SW480 (cell line): Measurements from ENCODE around the gene CAMTA1.
"Not testable (repeated sequence)": the region's sequence is repeated elsewhere in the genome, so short reads cannot be mapped to it uniquely, and the experiment has no call there.

Source experiments
- DNase-seq: peaks from one replicate; pipeline ENCODE4 v3.0.0-alpha.2; 2016; ENCODE audit warnings: low spot score

The CAMTA1 gene

DNA sequence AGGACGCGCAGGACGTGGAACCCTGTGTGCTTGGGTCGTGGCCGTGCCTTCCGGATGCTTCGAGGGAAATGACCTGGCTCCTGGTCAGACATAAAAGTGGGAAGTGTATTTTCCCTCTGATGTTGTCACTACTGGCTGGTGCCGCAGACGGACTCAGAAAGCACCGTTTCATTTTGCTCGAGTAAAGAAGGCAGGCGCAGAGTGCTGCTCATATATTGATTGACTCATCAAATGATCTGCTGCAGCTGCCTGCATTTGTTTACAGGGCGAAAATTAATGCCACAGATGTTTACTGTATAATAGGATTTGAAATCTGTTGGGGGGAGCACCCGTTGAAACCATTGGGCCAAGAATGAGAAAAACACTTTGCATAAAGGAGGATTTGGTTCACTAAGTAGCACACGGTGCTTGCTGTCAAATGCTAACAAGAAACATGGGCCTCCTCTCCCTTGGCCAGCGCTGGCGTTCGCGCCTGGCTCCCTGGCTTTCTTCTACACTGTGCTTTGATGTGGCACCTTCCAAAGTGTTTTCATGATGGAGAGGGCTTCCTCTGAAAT is 365.5 kb downstream of the CAMTA1 start:
- no peak for DNase-seq

DNA sequence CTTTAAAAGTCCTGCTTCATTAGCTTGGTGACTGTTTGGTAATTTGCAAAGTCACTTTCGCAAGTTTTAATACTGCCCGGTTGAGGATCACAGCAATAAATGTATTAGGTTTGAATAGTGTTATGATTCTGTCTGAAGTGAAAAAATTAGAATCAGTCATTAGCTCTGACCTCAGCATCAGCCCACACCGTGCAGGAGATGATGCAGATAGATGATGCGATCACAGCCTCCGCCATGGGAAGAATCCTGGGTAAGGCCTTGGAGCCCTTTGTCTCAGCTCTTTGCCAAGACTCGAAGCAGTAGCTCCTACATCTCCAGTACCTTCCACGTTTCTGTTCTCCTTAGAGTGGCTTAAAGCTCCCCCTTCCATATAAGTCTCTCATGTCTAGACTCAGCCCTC is 366.7 kb downstream of the CAMTA1 start:
- DNase-seq: no peak

DNA sequence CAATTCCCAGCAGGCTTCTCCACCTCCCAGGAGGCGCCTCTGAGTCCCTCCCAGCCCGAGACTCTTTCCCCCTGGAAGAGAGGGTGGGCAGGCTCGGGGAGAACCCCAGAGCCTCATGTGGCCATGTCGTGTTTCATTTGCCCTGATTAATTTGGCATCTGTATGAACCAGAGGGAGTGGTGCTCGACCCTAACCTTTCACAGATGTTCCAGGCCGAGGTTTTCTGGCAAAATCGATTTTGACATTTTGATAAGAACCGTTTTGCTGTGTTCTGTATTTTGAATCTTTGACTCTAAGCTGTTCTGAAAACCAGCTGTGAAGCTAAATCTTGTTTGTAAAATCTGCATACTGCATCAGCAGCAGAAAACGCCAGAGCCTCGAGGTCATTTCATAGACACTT is 367.4 kb downstream of the CAMTA1 start:
- DNase-seq: no peak

DNA sequence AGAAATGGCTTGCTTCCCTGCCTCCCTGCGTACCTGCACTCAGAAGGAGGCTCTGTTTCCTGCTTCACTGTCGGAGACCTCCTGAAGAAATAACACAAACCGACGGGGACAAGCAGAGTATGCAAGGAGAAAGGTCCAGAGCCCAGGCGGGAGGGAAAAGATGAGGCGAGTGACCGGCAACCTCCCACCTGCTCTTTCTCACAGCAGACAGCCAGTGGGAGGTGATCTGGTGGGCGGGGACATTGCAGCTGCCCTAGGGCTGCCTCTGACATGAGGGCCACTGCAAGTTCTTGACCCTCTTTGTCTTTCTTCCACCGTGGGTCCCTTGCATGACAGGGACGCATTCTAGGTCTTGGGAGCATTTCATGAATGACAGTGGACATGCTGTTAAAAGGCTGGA is 368.2 kb downstream of the CAMTA1 start:
- no peak for DNase-seq

DNA sequence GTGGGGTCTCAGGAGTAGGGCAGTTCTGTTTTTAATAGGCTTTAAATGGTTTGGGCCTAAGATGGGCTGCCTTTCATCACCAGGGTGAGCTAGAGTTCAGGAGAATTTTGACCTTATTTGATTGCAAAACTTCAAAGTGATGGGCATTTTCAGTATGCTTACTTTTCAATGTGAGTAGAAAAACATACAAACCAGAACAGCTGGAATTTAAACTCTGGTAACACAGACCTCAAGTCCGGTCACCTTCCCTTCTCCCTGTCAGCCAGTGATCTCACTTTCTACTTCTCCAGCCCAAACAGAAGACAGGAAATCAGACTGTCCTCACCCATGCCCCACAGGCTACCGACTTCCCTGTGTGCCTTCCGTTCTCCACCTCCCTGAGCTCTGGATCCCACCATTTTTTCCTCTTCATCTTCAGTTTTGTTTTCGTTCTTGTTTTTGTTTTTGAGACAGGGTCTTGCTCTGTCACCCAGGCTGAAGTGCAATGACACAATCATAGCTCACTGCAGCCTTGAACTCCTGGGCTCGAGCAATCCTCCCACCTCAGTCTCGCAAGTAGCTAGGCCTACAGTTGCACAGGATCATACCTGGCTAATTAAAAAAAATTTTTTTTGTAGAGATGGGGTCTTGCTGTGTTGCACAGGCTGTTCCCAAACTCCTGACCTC is 374.0 kb downstream of the CAMTA1 start:
- DNase-seq: no peak

DNA sequence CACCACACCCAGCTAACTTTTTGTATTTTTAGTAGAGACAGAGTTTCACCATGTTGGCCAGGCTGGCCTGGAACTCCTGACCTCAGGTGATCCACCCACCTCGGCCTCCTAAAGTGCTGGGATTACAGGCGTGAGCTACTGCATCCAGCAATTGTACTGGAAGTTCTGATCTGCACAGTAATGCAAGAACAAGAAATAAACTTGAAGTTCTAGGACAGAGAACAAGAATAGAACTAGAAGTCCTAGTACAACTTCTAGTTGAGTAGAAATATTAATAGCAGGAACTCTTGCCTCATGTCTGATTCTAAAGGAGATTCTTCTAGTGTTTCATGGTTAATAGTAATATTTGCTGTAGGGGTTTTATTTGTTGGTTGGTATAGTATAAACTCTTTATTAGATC is 383.3 kb downstream of the CAMTA1 start:
- not testable (repeated sequence) for DNase-seq

DNA sequence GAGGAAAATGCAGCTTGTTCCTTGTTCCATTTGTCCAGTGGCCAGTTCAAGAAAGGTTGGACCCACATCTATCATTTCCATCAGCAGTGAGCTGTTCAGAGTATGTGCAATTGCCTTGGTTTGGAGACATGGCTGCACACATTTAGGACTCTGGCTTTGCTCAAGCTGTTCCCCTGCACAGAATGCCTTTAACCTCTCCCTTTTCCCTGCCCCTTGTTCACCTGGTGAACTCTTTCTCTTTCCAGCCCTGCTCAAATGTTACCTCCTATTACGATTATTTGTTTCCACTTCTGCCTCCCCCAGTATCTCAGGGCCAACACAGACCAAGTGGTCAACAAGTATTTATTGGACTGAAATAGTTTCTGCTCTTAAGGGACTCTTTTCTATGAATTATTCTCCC is 385.9 kb downstream of the CAMTA1 start:
- DNase-seq: no peak

DNA sequence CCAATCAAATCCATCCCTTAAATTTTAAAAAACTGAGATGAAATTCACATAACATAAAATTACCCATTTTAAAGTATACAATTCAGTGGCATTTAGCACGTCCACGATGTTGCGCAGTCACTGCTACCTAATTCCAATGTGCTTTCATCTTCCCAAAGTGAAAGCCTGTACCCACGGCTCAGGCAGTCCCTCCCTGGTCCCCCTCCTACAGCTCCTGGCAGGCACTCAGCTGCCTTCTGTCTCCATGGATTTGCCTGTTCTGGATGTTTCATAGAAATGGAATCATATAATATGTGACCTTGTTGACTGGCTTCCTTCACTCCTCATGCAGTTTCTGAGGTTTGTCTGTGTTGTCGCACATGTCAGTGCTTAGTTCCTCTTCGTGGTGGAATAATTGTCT is 386.3 kb downstream of the CAMTA1 start:
- DNase-seq: no peak

DNA sequence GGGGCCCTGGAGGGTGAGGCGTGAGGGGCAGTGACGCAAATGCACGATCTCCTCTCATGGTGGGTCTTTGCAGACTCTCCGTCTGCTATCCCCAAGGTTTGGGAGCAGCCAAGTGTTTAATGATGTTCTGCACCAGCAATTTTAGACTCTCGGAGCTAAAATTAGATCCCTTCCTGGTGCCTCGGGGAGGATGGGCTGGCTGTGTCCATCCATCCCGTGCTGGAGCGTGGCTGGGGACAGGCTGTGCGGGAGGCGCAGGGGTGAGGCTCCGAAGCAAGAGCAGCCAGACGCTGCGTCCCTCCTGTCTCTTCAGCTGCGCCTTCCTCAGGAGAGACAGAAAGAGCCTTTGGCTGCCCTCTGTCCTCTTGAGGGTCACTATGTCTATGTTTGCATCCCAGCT is 387.6 kb downstream of the CAMTA1 start:
- DNase-seq: no peak

DNA sequence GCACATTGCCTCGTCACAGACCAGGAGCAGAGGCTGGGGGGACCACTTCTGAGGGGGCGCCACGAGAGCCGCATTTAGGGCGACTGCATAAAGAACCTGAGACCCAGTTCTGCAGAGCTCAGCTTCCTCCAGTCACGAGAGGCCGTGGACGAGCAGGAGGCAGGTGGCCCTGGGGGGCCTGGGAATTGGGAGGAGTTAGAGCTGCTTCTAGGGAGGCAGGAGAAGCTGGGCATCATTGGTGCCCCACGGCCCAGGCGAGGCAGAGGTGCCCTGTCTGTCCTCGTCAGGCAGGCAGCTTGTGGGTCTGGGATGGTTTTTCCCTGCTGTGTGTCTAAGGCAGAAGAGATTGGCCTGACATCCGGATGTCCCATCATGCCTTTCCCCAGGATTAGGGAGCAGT is 389.3 kb downstream of the CAMTA1 start:
- DNase-seq: no peak

DNA sequence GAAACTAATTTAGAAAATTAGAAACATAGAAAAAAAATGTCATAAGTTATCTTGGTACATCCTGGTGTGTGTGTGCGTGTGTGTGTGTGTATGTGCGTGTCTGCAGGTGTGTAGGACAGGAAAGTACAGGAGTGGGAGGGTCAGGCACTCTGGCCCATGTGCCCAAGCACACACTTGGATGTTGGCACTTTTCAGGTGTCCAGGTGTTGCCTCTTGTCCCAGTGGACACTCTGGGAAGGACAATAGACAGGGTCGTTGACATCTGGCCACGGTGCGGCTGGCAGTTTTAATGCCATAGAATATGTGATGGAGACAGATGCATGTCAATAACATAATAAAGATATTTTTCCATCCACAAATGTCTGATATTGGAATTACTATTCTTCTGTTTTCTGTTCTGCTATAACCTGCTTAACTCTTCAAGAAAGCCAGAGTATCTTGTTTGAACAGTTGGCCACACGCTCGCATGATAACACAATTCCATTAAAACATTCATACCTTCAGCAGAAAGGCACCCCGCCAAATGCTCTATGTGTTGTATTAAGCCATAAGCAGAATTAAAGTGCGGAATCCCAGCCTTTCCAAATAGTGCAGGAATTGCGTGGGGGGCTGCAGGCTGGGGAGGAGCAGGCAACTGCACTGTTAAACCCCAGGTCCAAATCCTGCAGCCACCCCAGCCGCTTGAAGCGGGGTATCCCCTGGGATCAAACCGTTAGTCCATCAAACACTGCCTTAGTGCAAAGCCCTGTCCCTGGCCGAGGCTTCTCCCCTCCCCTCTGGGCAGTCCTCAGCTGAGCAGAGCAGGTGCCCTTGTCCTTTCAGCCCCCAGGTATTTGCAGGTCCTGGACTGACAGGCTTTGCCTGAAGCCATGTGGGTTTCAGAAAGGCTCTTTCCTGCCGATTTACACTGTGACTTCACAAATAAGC is 390.0 kb downstream of the CAMTA1 start:
- DNase-seq: no peak

DNA sequence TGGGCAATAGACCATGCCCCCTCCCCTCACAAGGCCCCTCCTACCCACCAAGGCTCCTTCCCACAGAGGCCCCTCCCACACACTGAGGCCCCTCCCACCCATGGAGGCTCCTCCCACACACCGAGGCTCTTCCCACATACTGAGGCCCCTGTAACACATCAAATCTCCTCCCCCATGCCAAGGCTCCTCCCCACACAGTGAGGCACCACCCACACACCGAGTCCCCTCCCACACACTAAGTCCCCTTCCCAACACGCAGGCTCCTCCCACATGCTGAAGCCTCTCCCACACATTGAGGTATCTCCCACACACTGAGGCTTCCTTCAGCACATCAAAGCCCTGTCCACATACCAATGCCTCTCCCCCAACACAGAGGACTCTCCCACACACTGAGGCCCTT is 391.8 kb downstream of the CAMTA1 start:
- DNase-seq: no peak

DNA sequence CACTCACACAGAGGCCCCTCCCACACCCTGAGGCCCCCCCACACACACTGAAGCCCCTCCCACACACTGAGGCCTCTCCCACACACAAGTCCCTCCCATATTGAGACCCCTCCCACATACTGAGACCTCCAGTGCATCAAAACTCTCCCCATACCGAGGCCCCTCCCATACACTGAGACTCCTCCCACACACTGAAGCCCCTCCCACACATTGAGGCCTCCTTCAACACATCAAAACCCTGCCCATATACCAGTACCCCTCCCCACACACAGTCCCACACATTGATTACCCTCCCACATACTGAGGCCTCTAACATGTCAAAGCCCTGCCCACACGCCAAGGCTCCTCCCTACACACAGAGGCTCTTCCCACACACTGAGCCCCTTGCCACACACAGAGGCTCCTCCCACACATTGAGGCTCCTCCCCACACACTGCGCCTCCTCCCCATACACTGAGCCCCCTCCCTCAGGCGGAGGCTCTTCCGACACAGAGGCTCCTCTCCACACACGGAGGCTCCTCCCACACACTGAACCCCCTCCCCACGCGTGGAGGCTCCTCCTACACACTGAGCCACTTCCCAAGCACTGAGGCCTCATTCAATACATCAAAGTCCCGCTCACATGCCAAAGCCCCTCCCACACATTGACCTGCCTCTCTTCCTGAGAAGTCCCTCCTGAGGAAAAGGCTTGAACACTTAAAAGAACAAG is 392.3 kb downstream of the CAMTA1 start:
- peak; percentile 20 for DNase-seq

DNA sequence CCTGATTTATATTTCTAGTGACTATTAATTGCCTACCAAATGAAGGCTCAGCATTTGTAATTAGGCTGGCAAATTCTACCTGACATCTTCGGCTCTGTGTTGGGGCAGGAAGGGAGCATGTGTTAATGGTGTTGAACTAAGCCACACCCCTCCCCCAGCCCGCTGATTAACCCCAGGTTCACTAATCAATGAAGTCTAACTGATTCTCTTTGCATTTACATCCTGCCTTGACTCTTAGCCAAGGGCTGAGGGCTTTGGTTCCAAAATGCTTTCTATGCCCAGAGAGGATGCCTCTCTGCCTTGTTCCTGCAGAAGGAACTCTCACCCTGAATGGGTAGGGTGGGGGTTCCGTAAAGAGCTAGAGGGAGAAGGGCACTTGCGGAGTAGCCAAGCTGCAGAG is 393.1 kb downstream of the CAMTA1 start:
- DNase-seq: no peak

DNA sequence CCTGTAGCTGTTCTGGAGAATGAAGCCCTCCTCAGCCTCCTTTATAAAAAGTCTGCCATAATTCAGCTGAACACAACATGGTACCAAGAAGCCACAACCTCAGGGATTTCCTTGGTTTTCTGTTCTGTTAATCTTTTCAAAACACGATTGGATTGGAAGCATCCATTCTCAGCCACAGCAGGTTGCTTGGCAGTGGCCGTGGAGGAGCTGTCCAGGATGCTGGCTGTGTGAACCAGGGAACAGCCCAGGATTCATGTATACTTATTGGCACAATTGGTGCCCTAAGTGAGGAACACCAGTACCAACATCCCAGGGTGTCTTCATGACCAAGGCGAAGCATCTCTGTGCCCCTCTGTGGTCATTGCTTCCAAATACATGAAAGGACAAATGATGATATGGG is 393.5 kb downstream of the CAMTA1 start:
- no peak for DNase-seq

DNA sequence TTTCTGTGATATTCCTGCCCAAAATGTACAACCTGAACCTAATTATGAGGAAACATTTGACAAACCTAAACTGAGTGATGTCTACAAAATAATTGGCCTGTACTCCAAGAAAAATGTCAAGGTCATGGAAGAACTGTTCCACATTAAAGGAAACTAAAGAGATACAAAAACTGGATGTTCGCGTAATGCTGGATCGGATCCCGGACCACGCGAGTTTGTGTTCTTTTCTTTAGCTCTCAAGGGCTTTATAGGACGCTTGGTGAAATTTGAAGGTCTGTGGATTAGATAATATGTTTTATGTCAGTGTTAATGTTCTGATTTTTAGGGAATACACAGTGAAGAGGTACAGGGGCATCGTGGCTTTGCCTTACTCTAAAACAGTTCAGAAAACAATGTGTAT is 400.5 kb downstream of the CAMTA1 start:
- no peak for DNase-seq

DNA sequence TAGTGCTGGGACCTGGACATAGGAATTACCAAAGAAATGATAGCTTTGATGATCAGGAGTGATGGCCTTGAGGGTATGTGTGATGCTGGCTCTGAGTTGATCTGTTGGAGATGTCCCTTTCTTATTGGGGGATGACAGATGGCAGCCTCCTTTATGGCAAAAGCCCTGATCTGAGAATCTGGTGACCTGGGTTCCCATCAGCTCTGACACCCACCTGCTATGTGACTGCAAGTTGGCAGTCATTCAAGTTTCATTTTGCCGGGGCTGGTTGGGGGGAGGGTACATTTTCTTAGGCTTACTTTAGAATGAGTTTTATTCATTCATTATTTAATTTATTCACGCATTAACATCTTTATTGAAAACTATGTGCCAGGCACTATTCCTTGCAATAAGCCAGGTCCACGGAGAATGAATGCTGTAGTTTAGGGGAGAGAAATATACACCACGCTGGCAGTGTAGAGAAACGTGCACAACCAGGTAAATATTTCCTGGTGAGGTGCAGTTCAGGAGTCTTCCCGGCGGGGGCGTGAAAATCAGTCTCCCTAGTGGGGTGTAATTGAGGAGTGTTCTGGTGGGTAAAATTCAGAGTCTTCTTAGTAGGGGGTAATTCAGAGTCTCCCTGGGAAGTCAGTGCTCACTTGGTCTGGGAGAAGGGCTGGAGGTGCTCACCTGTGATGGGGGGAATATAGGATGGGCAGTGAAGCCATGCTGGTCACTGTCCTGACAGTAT is 401.3 kb downstream of the CAMTA1 start:
- DNase-seq: no peak

DNA sequence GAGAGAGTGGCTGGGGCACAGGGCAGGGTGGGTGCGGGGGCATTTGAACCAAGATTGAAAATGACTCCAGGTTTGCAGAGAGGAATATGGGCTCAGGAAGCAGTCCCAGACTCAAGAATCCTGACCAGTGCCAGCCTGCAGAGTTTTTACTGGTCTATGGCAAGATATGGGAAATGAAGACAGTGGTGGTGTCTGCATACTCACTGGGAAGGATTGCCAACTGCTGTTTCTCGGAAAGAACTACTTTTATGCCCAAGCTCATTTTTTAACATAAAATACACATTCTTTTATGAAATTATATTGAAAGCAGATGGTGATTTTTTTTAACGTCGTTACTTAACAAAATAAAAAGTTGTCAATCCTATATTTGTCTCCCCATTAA is 401.8 kb downstream of the CAMTA1 start:
- DNase-seq: no peak

DNA sequence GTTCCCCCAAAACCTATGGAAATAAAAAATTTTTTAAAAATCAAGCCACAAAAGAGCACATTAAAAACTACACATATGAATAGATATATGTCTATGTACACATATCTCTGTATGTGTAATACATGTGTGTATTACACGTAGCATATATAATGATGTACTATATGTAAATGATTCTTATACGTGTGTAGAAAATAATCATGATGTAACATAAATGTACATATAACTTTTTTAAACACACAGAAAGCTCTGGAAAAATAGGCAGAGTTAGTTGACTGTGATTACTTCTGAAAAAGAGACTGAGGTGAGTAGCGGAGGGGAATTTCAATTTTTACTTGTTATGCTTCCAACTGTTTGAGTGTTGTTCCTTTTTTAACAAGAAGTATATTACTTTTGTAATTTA is 405.0 kb downstream of the CAMTA1 start:
- no peak for DNase-seq

DNA sequence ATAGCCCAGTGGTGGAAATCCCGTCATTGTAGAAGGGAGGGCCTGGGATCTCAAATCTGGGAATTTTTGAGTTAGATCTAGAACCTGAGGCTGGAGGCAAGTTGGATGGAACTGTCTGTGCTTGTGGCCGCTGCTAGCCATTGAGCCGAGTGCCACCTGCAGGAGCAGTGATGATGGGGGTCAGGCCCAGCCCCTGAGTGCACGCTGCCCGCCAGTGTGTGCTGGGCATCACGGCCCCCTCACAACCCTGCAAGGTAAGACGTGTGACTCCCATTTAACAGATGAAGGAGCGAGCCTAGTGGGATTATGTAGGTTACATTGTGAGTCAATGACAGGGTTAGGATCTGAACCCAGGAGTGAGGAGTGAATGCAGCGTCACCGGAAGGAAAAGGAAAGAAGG is 407.2 kb downstream of the CAMTA1 start:
- no peak for DNase-seq

DNA sequence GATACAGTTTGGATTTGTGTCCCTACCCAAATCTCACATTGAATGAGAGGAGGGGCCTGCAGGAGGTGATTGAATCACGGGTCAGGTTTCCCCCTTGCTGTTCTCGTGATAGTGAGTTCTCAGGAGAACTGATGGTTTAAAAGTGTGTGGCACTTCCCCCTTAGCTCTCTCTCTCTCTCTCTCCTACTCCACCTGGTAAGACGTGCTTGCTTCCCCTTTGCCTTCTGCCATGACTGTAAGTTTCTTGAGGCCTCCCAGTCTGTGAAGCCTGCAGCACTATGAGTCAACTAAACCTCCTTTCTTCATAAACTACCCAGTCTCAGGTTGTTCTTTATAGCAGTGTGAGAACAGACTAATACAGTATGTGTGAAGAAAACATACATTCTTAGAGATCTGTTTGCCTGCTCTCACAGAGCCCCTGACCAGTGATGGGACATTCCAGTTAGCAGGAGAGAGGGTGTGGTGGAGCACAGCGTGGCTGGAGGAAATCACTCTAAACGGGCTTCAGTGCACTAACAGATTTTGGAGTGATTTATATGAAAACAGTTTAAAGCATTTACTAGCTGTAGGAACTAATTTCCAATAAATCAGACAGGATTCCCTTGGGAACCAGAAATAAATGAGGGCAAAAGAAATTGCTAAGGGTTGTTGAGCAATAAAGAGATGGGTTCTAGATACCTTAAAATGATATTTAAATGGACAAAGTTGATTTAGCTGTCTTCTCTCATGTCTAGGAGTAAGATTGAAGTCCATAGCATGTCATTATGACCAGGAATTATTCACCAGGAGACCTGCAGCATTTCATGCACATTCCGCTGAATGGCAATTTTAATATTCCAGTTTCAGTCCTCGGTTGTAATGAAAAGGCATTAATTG is 411.0 kb downstream of the CAMTA1 start:
- DNase-seq: no peak
